Body of pancreas (tissue), 4 donors: Measurements from ENCODE around the gene PLCH1. TPM values are rescaled to one million over a fixed set of nuclear protein-coding genes. Genes with fewer than 3 reads are reported as not detected.
A peak's percentile ranks its signal among the peaks of the same experiment; 100 is the strongest.

Experiments used
- ATAC-seq: fragments of 150-250 bp; one replicate; pipeline ENCODE4 v1.9.1; 2016
- DNase-seq, 4 donors: peaks; one replicate each; pipeline ENCODE4 v3.0.0-alpha.2; 2019
- H3K27ac ChIP-seq, 4 donors: fragments of 200-600 bp; sonication (generic); 1 replicate in 3 of 4; 2 replicates in 1 of 4; pipeline versions ENCODE4 v1.5.1 to v1.6.1; 2016 to 2019; ENCODE audit warnings: mild to moderate bottlenecking in 1 of 4, mixed read lengths in 1 of 4, moderate library complexity in 1 of 4
- H3K27me3 ChIP-seq, 2 donors: fragments of 200-600 bp; sonication (generic); one replicate each; pipeline ENCODE4 v1.6.0; 2016; ENCODE audit warnings: mild to moderate bottlenecking in 1 of 2
- H3K36me3 ChIP-seq, 2 donors: fragments of 200-600 bp; sonication (generic); replicated peaks in 1 of 2; 2 replicates each; pipeline ENCODE4 v1.5.1; 2016; ENCODE audit warnings: low read depth in 2 of 2; ENCODE audit not compliant: insufficient read depth in 1 of 2
- H3K4me1 ChIP-seq: fragments of 200-600 bp; sonication (generic); one replicate; pipeline ENCODE4 v1.6.0; 2016
- H3K4me3 ChIP-seq, 2 donors: fragments of 200-600 bp; sonication (generic); 1 replicate in 1 of 2; 2 replicates in 1 of 2; pipeline ENCODE4 v1.5.1; 2016 to 2019
- H3K9me3 ChIP-seq, 3 donors: fragments of 200-600 bp; sonication (generic); 1 replicate in 2 of 3; 2 replicates in 1 of 3; pipeline ENCODE4 v1.5.1; 2016
- POLR2A ChIP-seq, 3 donors: fragments of 450-650 bp; IDR thresholded peaks; one replicate each; pipeline ENCODE4 v1.6.1; 2016; ENCODE audit warnings: antibody characterized with exemption in 3 of 3, mild to moderate bottlenecking in 2 of 3
- WGBS, 2 donors: methylation state at CpG; one replicate each; pipeline ENCODE4 v1.1.5; 2017; 5-methylcytosine and 5-hydroxymethylcytosine counted together
- intact Hi-C: fragments of 100-400 bp; cut with DNase I; formaldehyde crosslinking; loops from one replicate; pipeline ENCODE4 v1.15.1; 2023
- total RNA-seq, 2 donors: library from RNA; depleted of rRNA; stranded (reverse); fragments of >200 nt; gene quantifications; one replicate each; pipeline ENCODE4 v1.1.0, GENCODE V29; 2016
- TF ChIP-seq, protein P1 (sequence below), 7 experiments: fragments of 450-650 bp in 4 of 7; fragments of 200-600 bp in 3 of 7; sonication (generic) in 3 of 7; IDR thresholded peaks; one replicate each; pipeline ENCODE4 v1.5.1; 2016 to 2019; ENCODE audit warnings: antibody characterized with exemption in 7 of 7

PLCH1 gene
- total RNA-seq, 2 donors from 2014 or later: 3.0 to 5.2 TPM

DNA sequence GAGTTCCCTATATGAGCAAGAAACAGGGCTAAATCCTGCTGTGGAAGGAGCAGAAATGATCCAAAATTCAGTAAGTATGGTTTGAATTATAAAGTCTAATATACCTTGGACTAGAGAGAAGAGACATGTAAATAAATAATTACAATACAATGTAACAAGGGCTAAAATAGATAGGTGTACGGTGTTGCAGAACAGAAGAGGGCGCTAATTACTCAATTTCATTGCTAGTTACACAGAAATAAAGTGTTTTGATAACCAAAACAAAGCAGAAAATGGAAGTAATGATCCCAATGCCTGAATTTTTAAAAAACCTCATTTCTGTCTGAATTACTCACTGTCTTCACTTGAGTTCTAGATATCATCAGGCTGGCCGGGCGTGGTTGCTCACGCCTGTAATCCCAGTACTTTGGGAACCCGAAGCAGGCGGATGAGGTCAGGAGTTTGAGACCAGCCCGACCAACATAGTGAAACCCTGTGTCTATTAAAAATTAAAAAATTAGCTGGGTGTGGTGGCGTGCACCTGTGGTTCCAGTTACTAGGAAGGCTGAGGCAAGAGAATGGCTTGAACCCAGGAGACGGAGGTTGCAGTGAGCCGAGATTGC lies 8.3 kb upstream of the PLCH1 start:
- DNase-seq (peak in 1 of 4 donors; percentile 42), ATAC-seq (no peak)
- no peaks in the 10 kb centered on the region for H3K4me1 ChIP-seq
- intact Hi-C loops: no loop called here
- no peak overlapping the region for H3K4me3 ChIP-seq
- no peaks in the 10 kb centered on the region for H3K36me3 ChIP-seq
- no peak overlapping the region for H3K27ac ChIP-seq
- TF ChIP-seq POLR2A (IDR thresholded peaks at IDR 0.05): no peak
- TF ChIP-seq, protein P1, sequence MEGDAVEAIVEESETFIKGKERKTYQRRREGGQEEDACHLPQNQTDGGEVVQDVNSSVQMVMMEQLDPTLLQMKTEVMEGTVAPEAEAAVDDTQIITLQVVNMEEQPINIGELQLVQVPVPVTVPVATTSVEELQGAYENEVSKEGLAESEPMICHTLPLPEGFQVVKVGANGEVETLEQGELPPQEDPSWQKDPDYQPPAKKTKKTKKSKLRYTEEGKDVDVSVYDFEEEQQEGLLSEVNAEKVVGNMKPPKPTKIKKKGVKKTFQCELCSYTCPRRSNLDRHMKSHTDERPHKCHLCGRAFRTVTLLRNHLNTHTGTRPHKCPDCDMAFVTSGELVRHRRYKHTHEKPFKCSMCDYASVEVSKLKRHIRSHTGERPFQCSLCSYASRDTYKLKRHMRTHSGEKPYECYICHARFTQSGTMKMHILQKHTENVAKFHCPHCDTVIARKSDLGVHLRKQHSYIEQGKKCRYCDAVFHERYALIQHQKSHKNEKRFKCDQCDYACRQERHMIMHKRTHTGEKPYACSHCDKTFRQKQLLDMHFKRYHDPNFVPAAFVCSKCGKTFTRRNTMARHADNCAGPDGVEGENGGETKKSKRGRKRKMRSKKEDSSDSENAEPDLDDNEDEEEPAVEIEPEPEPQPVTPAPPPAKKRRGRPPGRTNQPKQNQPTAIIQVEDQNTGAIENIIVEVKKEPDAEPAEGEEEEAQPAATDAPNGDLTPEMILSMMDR (IDR thresholded peaks at IDR 0.05): peak in 6 of 7 experiments; percentile 29 to 62 (median 52)
- no peaks in the 10 kb centered on the region for H3K9me3 ChIP-seq
- 63 to 67% methylated on average over 11 of the region's 11 CpGs for WGBS, 2 donors
- H3K27me3 ChIP-seq: no peaks in the 10 kb centered on the region

DNA sequence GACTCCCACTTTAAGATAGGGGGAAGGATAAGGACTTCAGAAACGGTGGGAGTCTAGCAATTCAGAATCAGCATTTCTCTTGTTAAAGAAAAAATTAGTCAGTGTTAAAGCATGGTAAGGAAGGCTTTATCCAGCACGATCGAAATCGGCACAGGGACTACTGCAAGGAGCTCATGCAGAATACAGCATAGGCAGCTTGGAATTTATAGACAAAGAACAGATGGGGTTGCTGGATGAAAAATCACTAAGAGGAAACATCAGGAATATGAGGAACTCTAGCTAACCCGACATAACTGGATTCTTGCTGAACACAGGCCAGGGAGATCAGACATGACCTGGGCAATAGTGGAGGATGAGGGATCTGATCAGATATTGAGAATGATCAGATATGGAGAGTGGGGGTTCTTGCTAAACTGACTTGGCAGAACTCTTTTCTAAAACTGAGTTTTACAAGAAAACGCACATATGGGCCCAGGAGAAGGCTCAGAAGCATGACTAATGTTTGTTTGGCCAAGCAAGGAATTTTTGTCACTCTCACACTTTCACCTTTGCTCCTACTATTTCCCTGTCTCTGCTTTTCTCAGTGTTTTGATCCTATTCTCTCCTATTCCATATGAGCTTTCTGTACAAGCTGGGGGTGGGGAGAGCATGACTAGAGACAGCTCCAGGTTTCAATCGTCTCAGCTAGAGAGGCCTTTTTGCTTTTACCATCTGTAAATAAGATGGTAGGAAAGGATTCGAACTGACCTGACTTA lies 3.9 kb upstream of the PLCH1 start:
- ATAC-seq (no peak), DNase-seq (no peak)
- no peak overlapping the region for H3K4me3 ChIP-seq
- H3K36me3 ChIP-seq: no peaks in the 10 kb centered on the region
- 57% methylated on average over 8 of the region's 8 CpGs for WGBS, 2 donors
- H3K27me3 ChIP-seq: no peaks in the 10 kb centered on the region
- intact Hi-C loops: no loop called here
- TF ChIP-seq, protein P1 (IDR thresholded peaks at IDR 0.05): no peak
- TF ChIP-seq POLR2A (IDR thresholded peaks at IDR 0.05): no peak
- H3K4me1 ChIP-seq: peaks cover 9% of the 10 kb centered on the region
- no peaks in the 10 kb centered on the region for H3K9me3 ChIP-seq
- no peak overlapping the region for H3K27ac ChIP-seq

DNA sequence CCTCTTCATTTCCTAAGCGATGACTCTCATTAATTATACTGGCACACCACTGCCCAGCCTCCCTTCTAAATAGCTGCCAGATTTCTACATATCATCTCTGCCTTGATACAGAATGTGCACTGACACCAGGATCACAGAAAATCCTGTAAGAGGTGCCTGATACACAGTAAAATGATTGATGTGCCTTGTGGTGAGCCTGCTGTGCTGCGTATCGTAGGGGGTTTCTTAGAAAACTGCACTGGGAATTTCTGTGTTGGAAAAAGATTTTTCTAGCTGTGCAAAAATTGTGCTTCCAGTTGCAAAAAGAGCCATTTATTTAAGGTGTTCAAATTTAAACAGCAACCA lies 3.0 kb upstream of the PLCH1 start:
- WGBS, 2 donors: 77 to 83% methylated on average over 3 of the region's 3 CpGs
- no peaks in the 10 kb centered on the region for H3K36me3 ChIP-seq
- no peak for DNase-seq
- intact Hi-C loops: no loop called here
- H3K4me1 ChIP-seq: peaks cover 17% of the 10 kb centered on the region
- no peaks in the 10 kb centered on the region for H3K27me3 ChIP-seq
- no peak overlapping the region for H3K4me3 ChIP-seq
- no peak overlapping the region for H3K27ac ChIP-seq
- TF ChIP-seq, protein P1 (IDR thresholded peaks at IDR 0.05): no peak
- no peak for TF ChIP-seq POLR2A (IDR thresholded peaks at IDR 0.05)
- no peak for ATAC-seq
- H3K9me3 ChIP-seq: no peaks in the 10 kb centered on the region

DNA sequence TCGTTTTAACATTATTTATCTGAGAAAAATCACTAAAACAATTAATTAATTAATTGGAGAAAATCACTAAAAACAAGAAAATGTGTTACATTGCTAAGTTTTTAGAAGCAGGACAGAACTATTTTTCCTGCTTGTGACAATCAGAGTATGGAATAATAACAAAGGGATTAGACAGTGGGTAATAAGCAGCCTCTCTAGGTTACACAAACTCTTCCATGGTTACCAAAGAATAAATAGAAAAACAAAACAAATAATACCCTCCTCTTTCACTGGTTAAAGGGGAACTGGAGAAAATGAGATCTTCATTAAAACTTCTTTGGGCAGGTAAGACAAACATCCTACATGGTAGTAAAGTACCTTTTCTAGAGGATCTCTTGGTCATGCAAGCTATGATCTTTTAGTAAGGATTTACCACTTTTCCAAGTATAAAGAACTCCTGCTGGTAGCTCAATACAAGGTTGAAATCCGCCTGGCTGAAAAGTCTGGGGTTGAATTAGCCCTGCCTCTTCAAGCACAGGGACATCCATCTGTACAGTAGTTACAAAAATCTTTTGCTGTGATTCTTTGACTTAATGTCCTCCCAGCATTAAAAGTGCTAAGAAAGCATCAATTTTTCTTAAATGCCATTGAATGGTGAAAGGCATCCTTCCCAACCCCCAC lies 2.5 kb upstream of the PLCH1 start:
- H3K4me3 ChIP-seq: no peak overlapping the region
- no peaks in the 10 kb centered on the region for H3K27me3 ChIP-seq
- no peaks in the 10 kb centered on the region for H3K36me3 ChIP-seq
- peaks cover 19% of the 10 kb centered on the region for H3K4me1 ChIP-seq
- no peak for TF ChIP-seq POLR2A (IDR thresholded peaks at IDR 0.05)
- TF ChIP-seq, protein P1 (IDR thresholded peaks at IDR 0.05): no peak
- no peak overlapping the region for H3K27ac ChIP-seq
- 57 to 58% methylated on average over 2 of the region's 2 CpGs for WGBS, 2 donors
- DNase-seq (no peak), ATAC-seq (no peak)
- H3K9me3 ChIP-seq: no peaks in the 10 kb centered on the region
- intact Hi-C loops: no loop called here
